ENCODE measurements around the gene PHF19. TPM values are rescaled to one million over a fixed set of nuclear protein-coding genes. Genes with fewer than 3 reads are reported as not detected.

Gene PHF19
- polyA plus RNA-seq, 3 donors, result 12.6 to 61.0 (median 12.7) TPM

DNA sequence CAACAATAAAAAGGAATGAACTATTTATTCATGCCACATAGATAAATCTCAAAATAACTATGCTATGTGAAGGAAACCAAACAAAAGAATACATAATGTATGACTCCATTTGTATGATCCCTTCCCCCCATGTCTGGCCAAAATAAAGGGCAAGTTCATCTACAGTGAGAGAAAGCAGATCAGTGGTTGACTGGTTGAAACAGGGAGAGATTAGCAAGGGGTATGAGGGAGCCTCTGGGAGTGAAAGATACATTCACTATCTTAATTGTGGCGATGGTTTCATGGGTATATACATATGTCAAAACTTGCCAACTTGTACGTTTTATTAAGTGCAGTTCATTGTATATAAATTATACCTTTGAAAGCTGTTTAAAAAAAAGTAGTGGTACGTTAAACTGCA lies 39.1 kb downstream of the PHF19 start:
- Mint-ChIP-seq H3K4me3 (no peak overlapping the region), H3K9me3 (peaks cover 0 to 7% (median 4%) of the 10 kb centered on the region in 7 donors), H3K27ac (no peak overlapping the region), H3K27me3 (ENCODE audit: low read depth in 3 of 3) (peaks cover 0 to 4% (median 0%) of the 10 kb centered on the region in 3 donors), H3K4me1 (peaks cover 15% of the 10 kb centered on the region), H3K36me3 (peaks cover 32 to 52% of the 10 kb centered on the region in 2 donors)
- DNase-seq, result no peak
- H3K9me3 ChIP-seq (replicated peaks in 1 of 2; ENCODE audit: control insufficient read depth in 1 of 2, insufficient read depth in 1 of 2, low read length in 2 of 2), result no peaks in the 10 kb centered on the region
- peaks cover 43% of the 10 kb centered on the region for H3K79me2 ChIP-seq (ENCODE audit: insufficient read depth, low read length)
- peaks cover 9 to 11% of the 10 kb centered on the region in 2 donors for H3K4me1 ChIP-seq (ENCODE audit: control insufficient read depth in 1 of 2, insufficient read depth in 2 of 2, low read length in 2 of 2)
- no peak overlapping the region for H3K9ac ChIP-seq (ENCODE audit: insufficient read depth, low read length, poor library complexity, severe bottlenecking)
- TF ChIP-seq, protein P1, sequence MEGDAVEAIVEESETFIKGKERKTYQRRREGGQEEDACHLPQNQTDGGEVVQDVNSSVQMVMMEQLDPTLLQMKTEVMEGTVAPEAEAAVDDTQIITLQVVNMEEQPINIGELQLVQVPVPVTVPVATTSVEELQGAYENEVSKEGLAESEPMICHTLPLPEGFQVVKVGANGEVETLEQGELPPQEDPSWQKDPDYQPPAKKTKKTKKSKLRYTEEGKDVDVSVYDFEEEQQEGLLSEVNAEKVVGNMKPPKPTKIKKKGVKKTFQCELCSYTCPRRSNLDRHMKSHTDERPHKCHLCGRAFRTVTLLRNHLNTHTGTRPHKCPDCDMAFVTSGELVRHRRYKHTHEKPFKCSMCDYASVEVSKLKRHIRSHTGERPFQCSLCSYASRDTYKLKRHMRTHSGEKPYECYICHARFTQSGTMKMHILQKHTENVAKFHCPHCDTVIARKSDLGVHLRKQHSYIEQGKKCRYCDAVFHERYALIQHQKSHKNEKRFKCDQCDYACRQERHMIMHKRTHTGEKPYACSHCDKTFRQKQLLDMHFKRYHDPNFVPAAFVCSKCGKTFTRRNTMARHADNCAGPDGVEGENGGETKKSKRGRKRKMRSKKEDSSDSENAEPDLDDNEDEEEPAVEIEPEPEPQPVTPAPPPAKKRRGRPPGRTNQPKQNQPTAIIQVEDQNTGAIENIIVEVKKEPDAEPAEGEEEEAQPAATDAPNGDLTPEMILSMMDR (IDR thresholded peaks at IDR 0.05), result no peak
- H3K27ac ChIP-seq (ENCODE audit: low read depth in 1 of 2, low read length in 2 of 2), result no peak overlapping the region
- peaks cover 5% of the 10 kb centered on the region for H4K20me1 ChIP-seq (ENCODE audit: insufficient read depth, low read length)
- WGBS (ENCODE audit: insufficient coverage), result no CpG with 5 or more reads among the region's 3 CpGs
- no peaks in the 10 kb centered on the region for H3K27me3 ChIP-seq (ENCODE audit: control insufficient read depth in 2 of 2, insufficient read depth in 2 of 2, low read length in 2 of 2)
- intact Hi-C loops (cut with micrococcal nuclease), result no loop called here
- no peak overlapping the region for H3K4me2 ChIP-seq (replicated peaks; ENCODE audit: extremely low read depth, low read length, poor library complexity, severe bottlenecking)
- peaks cover 18 to 35% of the 10 kb centered on the region in 2 donors for H3K36me3 ChIP-seq (replicated peaks in 1 of 2; ENCODE audit: control insufficient read depth in 1 of 2, insufficient read depth in 2 of 2, low read length in 2 of 2)
- no peak overlapping the region for H2AFZ ChIP-seq (ENCODE audit: insufficient read depth, low read depth, low read length, poor library complexity, severe bottlenecking)
- H3K4me3 ChIP-seq (replicated peaks in 1 of 3; ENCODE audit: low read depth in 2 of 3, low read length in 3 of 3), result no peak overlapping the region

DNA sequence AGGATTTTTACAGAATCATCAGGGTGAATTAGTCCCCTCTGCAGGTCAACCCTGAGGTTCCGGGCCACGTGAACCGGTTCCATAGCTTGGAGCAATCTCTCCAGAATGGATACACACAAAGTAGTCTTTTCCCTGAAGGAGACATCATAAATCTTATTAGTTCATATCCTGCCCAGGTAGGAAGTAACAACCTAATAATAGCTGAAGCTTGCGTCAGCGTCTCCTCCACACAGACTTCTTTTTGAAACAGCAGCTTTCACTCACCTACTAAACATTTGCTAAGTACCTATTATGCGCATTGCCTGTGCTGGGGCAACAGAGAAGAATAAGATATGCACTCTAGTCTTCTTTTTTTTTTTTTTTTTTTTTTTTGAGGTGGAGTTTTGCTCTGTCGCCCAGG lies 43.7 kb downstream of the PHF19 start:
- no peak overlapping the region for H2AFZ ChIP-seq (ENCODE audit: insufficient read depth, low read depth, low read length, poor library complexity, severe bottlenecking)
- no CpG with 5 or more reads among the region's 7 CpGs for WGBS (ENCODE audit: insufficient coverage)
- H3K4me3 ChIP-seq (replicated peaks in 1 of 3; ENCODE audit: low read depth in 2 of 3, low read length in 3 of 3), result no peak overlapping the region
- Mint-ChIP-seq H3K4me1 (no peaks in the 10 kb centered on the region), H3K9me3 (no peaks in the 10 kb centered on the region), H3K4me3 (no peak overlapping the region), H3K27ac (no peak overlapping the region), H3K36me3 (peaks cover 59 to 77% of the 10 kb centered on the region in 2 donors), H3K27me3 (ENCODE audit: low read depth in 3 of 3) (no peaks in the 10 kb centered on the region)
- no peaks in the 10 kb centered on the region for H3K4me1 ChIP-seq (ENCODE audit: control insufficient read depth in 1 of 2, insufficient read depth in 2 of 2, low read length in 2 of 2)
- TF ChIP-seq, protein P1 (IDR thresholded peaks at IDR 0.05), result no peak
- peaks cover 59 to 72% of the 10 kb centered on the region in 2 donors for H3K36me3 ChIP-seq (replicated peaks in 1 of 2; ENCODE audit: control insufficient read depth in 1 of 2, insufficient read depth in 2 of 2, low read length in 2 of 2)
- no peak for DNase-seq
- H3K9me3 ChIP-seq (replicated peaks in 1 of 2; ENCODE audit: control insufficient read depth in 1 of 2, insufficient read depth in 1 of 2, low read length in 2 of 2), result no peaks in the 10 kb centered on the region
- peaks cover 16% of the 10 kb centered on the region for H3K79me2 ChIP-seq (ENCODE audit: insufficient read depth, low read length)
- no peak overlapping the region for H3K9ac ChIP-seq (ENCODE audit: insufficient read depth, low read length, poor library complexity, severe bottlenecking)
- intact Hi-C loops (cut with micrococcal nuclease), result no loop called here
- no peak overlapping the region for H3K27ac ChIP-seq (ENCODE audit: low read depth in 1 of 2, low read length in 2 of 2)
- no peak overlapping the region for H3K4me2 ChIP-seq (replicated peaks; ENCODE audit: extremely low read depth, low read length, poor library complexity, severe bottlenecking)
- H3K27me3 ChIP-seq (ENCODE audit: control insufficient read depth in 2 of 2, insufficient read depth in 2 of 2, low read length in 2 of 2), result no peaks in the 10 kb centered on the region
- peaks cover under 1% of the 10 kb centered on the region for H4K20me1 ChIP-seq (ENCODE audit: insufficient read depth, low read length)
